Measurements from ENCODE around the gene PLPPR5. TPM values are rescaled to one million over a fixed set of nuclear protein-coding genes. Genes with fewer than 3 reads are reported as not detected.

The PLPPR5 gene
- total RNA-seq, 2 donors from 2014 or later = not detected

- Histone ChIP-seq H3K4me1 (no peaks in the 10 kb centered on the region), H3K27ac (no peak overlapping the region), H3K27me3 (no peaks in the 10 kb centered on the region), H3K4me3 (no peak overlapping the region), H3K36me3 (no peaks in the 10 kb centered on the region), H3K9me3 (no peaks in the 10 kb centered on the region)
- TF ChIP-seq CTCF (IDR thresholded peaks at IDR 0.05) = no peak
- DNase-seq (ENCODE audit: low spot score) = no peak
Measured at GRCh38 chr1:98903261-98903660, 101.4 kb downstream of the PLPPR5 start.

GRCh38 chr1:98898940-98899339 lies 105.7 kb downstream of the PLPPR5 start:
- TF ChIP-seq CTCF (IDR thresholded peaks at IDR 0.05) = no peak
- no peak for DNase-seq (ENCODE audit: low spot score)
- Histone ChIP-seq H3K36me3 (no peaks in the 10 kb centered on the region), H3K4me3 (no peak overlapping the region), H3K4me1 (no peaks in the 10 kb centered on the region), H3K27me3 (no peaks in the 10 kb centered on the region), H3K27ac (no peak overlapping the region), H3K9me3 (no peaks in the 10 kb centered on the region)

GRCh38 chr1:98897479-98897878 lies 107.2 kb downstream of the PLPPR5 start:
- Histone ChIP-seq H3K27me3 (no peaks in the 10 kb centered on the region), H3K4me1 (no peaks in the 10 kb centered on the region), H3K9me3 (no peaks in the 10 kb centered on the region), H3K36me3 (no peaks in the 10 kb centered on the region), H3K27ac (no peak overlapping the region), H3K4me3 (no peak overlapping the region)
- no peak for TF ChIP-seq CTCF (IDR thresholded peaks at IDR 0.05)
- DNase-seq (ENCODE audit: low spot score) = no peak

GRCh38 chr1:98896711-98897445 lies 107.8 kb downstream of the PLPPR5 start:
- Histone ChIP-seq H3K4me1 (no peaks in the 10 kb centered on the region), H3K9me3 (no peaks in the 10 kb centered on the region), H3K36me3 (no peaks in the 10 kb centered on the region), H3K4me3 (no peak overlapping the region), H3K27me3 (no peaks in the 10 kb centered on the region), H3K27ac (no peak overlapping the region)
- TF ChIP-seq CTCF (IDR thresholded peaks at IDR 0.05) = no peak
- DNase-seq (ENCODE audit: low spot score) = no peak

- H3K27ac ChIP-seq = no peak overlapping the region
- H3K4me1 ChIP-seq = no peaks in the 10 kb centered on the region
- H3K4me3 ChIP-seq = no peak overlapping the region
- H3K27me3 ChIP-seq = no peaks in the 10 kb centered on the region
- TF ChIP-seq CTCF (IDR thresholded peaks at IDR 0.05) = no peak
- DNase-seq (ENCODE audit: low spot score) = no peak
- H3K36me3 ChIP-seq = no peaks in the 10 kb centered on the region
- no peaks in the 10 kb centered on the region for H3K9me3 ChIP-seq
Measured at GRCh38 chr1:98893371-98893770, 111.3 kb downstream of the PLPPR5 start.

GRCh38 chr1:98888869-98889268 lies 115.8 kb downstream of the PLPPR5 start:
- H3K4me3 ChIP-seq = no peak overlapping the region

More at GRCh38 chr1:98888869-98889268, 115.8 kb downstream of the PLPPR5 start:
- DNase-seq (ENCODE audit: low spot score) = no peak
- Histone ChIP-seq H3K9me3 (no peaks in the 10 kb centered on the region), H3K4me1 (no peaks in the 10 kb centered on the region), H3K36me3 (no peaks in the 10 kb centered on the region), H3K27me3 (no peaks in the 10 kb centered on the region), H3K27ac (no peak overlapping the region)
- TF ChIP-seq CTCF (IDR thresholded peaks at IDR 0.05) = no peak
